Measurements from ENCODE around the gene SMARCAL1. TPM values are rescaled to one million over a fixed set of nuclear protein-coding genes. Genes with fewer than 3 reads are reported as not detected.

The SMARCAL1 gene
- total RNA-seq, 1 donor = 21.7 TPM

DNA sequence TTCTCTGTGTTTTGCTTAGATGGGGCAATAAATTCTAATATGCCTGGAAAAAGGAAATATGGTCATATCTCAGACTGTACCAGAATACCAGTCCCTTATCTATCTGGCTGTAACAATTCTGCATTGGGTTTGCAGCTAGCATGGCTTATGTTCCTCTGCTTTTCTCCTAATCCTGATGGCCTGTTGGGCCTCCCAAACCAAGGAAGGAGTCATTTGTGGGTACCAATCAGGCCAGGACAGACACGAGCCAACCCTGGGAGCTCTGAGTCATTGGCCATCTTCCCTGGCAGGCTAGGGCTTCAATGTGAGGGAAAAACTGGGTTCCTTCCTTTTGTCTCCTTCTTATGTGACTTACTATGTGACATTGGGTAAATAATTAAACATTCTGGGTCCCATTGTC is 12.0 kb downstream of the SMARCAL1 start:
- Histone ChIP-seq H3K4me1 (ENCODE audit: insufficient read depth, low read length) (peaks cover 16% of the 10 kb centered on the region), H4K20me1 (ENCODE audit: insufficient read depth, low read length) (no peaks in the 10 kb centered on the region), H3K27me3 (ENCODE audit: insufficient read depth, low read length) (no peaks in the 10 kb centered on the region), H2AFZ (ENCODE audit: low read length) (no peak overlapping the region), H3K27ac (ENCODE audit: low read depth, low read length) (no peak overlapping the region), H3K79me2 (ENCODE audit: insufficient read depth, low read length) (no peaks in the 10 kb centered on the region), H3K4me2 (ENCODE audit: insufficient read depth, low read length) (no peak overlapping the region), H3K4me3 (ENCODE audit: insufficient read depth, low read length) (no peak overlapping the region), H3K36me3 (ENCODE audit: insufficient read depth, low read length) (peaks cover 59% of the 10 kb centered on the region), H3K9me3 (ENCODE audit: low read depth, low read length) (no peaks in the 10 kb centered on the region)
- peak; percentile 73 for DNase-seq (ENCODE audit: insufficient read length, low spot score, missing footprints)
- TF ChIP-seq, protein P1, sequence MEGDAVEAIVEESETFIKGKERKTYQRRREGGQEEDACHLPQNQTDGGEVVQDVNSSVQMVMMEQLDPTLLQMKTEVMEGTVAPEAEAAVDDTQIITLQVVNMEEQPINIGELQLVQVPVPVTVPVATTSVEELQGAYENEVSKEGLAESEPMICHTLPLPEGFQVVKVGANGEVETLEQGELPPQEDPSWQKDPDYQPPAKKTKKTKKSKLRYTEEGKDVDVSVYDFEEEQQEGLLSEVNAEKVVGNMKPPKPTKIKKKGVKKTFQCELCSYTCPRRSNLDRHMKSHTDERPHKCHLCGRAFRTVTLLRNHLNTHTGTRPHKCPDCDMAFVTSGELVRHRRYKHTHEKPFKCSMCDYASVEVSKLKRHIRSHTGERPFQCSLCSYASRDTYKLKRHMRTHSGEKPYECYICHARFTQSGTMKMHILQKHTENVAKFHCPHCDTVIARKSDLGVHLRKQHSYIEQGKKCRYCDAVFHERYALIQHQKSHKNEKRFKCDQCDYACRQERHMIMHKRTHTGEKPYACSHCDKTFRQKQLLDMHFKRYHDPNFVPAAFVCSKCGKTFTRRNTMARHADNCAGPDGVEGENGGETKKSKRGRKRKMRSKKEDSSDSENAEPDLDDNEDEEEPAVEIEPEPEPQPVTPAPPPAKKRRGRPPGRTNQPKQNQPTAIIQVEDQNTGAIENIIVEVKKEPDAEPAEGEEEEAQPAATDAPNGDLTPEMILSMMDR (IDR thresholded peaks at IDR 0.05; ENCODE audit: extremely low read depth, low read depth, low read length) = no peak

DNA sequence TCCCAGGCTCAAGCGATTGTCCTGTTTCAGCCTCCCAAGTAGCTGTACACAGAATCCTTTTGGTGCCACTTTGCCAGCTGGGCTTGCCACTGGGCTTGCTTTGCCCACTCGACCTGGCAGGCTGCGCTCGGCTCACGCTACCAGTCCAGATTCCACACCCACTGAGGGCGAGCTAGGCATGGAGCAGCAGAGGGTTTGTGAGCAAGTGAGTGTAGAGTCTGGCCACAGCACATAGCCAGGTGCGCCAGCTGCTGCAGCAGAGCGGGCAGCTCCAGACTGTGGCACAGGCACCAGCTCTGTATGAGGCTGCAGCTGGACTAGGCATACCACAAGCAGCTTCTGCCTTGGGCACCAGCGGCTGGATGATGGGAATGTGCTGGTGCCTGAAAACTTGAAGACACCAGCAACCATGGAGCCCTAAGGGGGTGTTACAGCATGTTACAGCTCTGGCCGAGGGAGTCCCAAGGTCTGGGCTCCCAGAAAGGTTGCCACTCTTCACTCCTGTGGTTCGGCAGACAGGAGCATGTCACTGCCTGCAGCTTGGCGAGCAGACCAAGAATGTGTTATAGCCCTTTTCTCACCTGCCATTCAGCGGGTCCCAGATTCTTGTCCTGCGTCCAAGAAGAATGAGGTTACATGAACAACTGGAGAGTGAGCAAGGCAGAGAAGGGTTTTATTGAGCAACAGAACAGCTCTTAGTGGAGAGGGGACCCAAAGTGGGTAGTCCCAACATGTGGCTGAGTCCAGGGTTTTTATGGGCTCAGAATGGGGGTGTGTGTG is 12.9 kb downstream of the SMARCAL1 start:
- Histone ChIP-seq H2AFZ (ENCODE audit: low read length) (no peak overlapping the region), H3K79me2 (ENCODE audit: insufficient read depth, low read length) (no peaks in the 10 kb centered on the region), H3K4me3 (ENCODE audit: insufficient read depth, low read length) (no peak overlapping the region), H3K9me3 (ENCODE audit: low read depth, low read length) (no peaks in the 10 kb centered on the region), H4K20me1 (ENCODE audit: insufficient read depth, low read length) (no peaks in the 10 kb centered on the region), H3K27me3 (ENCODE audit: insufficient read depth, low read length) (no peaks in the 10 kb centered on the region), H3K4me2 (ENCODE audit: insufficient read depth, low read length) (no peak overlapping the region), H3K36me3 (ENCODE audit: insufficient read depth, low read length) (peaks cover 64% of the 10 kb centered on the region), H3K27ac (ENCODE audit: low read depth, low read length) (no peak overlapping the region), H3K4me1 (ENCODE audit: insufficient read depth, low read length) (peaks cover 16% of the 10 kb centered on the region)
- TF ChIP-seq, protein P1 (IDR thresholded peaks at IDR 0.05; ENCODE audit: extremely low read depth, low read depth, low read length) = no peak
- no peak for DNase-seq (ENCODE audit: insufficient read length, low spot score, missing footprints)

DNA sequence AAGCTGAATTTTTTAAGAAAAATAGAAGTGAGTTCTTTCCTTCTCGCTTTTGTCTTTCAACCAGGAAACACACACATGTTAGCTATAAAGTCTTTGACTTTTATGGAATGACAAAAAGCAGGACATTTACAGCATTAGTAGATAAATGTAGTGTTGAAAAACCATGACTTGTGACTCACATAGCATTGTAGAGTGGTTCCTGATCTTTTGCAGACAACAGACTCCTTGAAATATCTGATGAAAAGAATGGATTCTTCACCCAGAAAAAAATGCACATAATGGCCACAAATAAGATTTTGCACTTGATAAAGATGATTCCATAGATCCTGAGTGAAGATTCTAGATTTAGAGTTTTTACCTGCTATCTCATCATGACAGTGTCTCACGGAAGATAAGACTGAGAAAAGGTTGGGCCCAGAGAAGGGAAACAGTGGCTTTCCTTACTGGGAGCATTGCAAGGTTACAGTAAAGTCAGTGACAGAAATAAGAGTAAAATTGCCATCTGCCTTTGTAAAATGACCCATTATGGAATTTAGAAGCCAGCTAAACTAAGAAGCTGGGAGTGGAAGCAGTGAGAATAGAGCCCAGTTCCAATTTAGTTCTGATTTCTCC is 14.0 kb downstream of the SMARCAL1 start:
- H2AFZ ChIP-seq (ENCODE audit: low read length) = no peak overlapping the region
- H3K4me1 ChIP-seq (ENCODE audit: insufficient read depth, low read length) = peaks cover 16% of the 10 kb centered on the region
- H3K27me3 ChIP-seq (ENCODE audit: insufficient read depth, low read length) = no peaks in the 10 kb centered on the region
- H3K4me3 ChIP-seq (ENCODE audit: insufficient read depth, low read length) = no peak overlapping the region
- H3K36me3 ChIP-seq (ENCODE audit: insufficient read depth, low read length) = peaks cover 63% of the 10 kb centered on the region
- no peaks in the 10 kb centered on the region for H4K20me1 ChIP-seq (ENCODE audit: insufficient read depth, low read length)
- peak overlapping the region; percentile 36 for H3K27ac ChIP-seq (ENCODE audit: low read depth, low read length)
- H3K4me2 ChIP-seq (ENCODE audit: insufficient read depth, low read length) = peak overlapping the region; percentile 37
- no peaks in the 10 kb centered on the region for H3K79me2 ChIP-seq (ENCODE audit: insufficient read depth, low read length)
- TF ChIP-seq, protein P1 (IDR thresholded peaks at IDR 0.05; ENCODE audit: extremely low read depth, low read depth, low read length) = no peak
- H3K9me3 ChIP-seq (ENCODE audit: low read depth, low read length) = no peaks in the 10 kb centered on the region
- no peak for DNase-seq (ENCODE audit: insufficient read length, low spot score, missing footprints)

DNA sequence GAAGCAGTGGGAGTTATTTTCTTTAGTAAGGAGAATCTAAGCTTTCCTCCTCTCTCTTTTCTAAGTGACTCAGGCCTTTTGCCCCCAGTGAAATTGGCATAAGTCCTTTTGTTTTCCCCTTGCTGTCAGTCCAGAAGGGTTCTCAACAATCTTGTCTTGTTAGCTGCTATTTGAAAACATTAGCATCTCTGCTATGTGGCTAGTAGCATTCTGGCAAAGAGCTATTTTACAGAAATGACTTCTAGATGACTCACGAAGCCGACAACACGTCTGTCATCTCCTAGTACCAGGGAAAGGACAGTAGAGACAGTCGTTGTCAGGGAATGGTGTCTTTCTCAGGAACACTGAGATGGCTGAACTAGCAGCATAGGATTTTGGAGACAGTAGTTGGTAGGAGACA is 14.7 kb downstream of the SMARCAL1 start:
- no peak overlapping the region for H3K4me3 ChIP-seq (ENCODE audit: insufficient read depth, low read length)
- DNase-seq (ENCODE audit: insufficient read length, low spot score, missing footprints) = peak; percentile 91
- H4K20me1 ChIP-seq (ENCODE audit: insufficient read depth, low read length) = no peaks in the 10 kb centered on the region
- H3K9me3 ChIP-seq (ENCODE audit: low read depth, low read length) = no peaks in the 10 kb centered on the region
- peaks cover 61% of the 10 kb centered on the region for H3K36me3 ChIP-seq (ENCODE audit: insufficient read depth, low read length)
- TF ChIP-seq, protein P1 (IDR thresholded peaks at IDR 0.05; ENCODE audit: extremely low read depth, low read depth, low read length) = no peak
- peak overlapping the region; percentile 37 for H3K4me2 ChIP-seq (ENCODE audit: insufficient read depth, low read length)
- H2AFZ ChIP-seq (ENCODE audit: low read length) = peak overlapping the region; percentile 11
- H3K79me2 ChIP-seq (ENCODE audit: insufficient read depth, low read length) = no peaks in the 10 kb centered on the region
- H3K27me3 ChIP-seq (ENCODE audit: insufficient read depth, low read length) = no peaks in the 10 kb centered on the region
- peaks cover 16% of the 10 kb centered on the region for H3K4me1 ChIP-seq (ENCODE audit: insufficient read depth, low read length)
- H3K27ac ChIP-seq (ENCODE audit: low read depth, low read length) = peak overlapping the region; percentile 36
